HG03097 (cell line): ENCODE measurements around the gene OR7G2.

Experiments used
- ATAC-seq: cut with Tn5 transposase; IDR thresholded peaks from one replicate; pipeline ENCODE4 v1.9.1; 2021; ENCODE audit not compliant: unreplicated experiment, low FRiP score

Gene OR7G2

DNA sequence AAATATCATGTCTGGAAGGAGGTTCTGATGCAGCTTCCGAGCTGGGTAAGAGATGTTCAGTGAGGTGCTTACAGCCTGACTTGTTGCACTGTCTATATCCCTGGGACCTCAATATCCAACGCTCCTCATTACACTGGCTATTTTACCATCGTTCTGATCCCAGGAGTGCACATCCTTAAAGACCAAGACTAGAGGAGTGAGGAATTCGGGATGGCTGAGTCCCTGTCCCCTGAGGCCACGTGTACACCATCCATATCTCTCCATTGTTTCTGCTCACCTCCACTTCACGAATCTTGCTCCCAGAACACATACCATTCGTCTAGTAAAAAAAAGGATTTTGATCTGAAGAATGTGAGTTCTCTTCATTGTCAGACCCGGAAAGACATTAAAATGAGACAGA lies at the start of gene OR7G2:
TSS of gene OR7G2 (minus strand) at position 101 of the 400 bp plus-strand sequence. CDS start 4,232 bp downstream, outside the sequence.
- ATAC-seq: no peak

DNA sequence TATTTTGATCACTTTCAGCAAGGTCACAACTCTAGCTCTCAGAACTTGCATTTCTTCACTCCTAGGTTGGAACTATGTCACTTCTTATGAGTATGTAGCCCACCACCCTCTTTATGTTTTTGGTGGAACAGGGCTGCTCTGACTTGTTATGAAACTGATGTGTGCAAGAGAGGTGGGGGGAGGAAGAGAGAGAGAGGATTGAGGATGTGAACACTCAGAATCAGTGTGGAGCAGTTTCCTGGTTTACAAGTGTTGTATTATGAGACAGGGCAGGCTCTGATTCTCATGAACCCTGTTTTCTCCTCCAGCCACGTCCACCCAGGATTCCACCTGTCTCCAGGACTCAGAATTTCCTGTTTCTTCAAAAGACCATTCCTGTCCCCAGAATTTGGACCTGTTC lies 49.0 kb upstream of the OR7G2 start:
- no peak for ATAC-seq

DNA sequence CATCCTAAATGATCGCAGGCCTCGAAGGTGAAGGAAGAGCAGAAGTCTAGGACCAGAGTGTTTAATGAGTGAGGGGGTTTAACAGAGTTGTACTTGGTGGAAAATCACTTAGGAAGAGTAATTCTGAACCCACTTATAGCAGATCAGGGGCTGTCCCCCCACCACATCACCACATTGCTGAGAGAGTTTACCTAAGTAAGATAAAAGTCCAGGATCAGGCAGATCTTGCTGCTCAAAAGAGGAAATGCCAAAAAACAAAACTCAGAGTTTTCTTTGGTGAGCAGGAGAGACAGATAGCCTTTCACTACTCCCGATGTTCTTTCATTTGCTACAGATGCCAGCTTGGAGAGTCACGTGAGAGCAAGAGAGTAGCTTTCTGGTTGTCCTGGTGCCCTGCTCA lies 48.3 kb upstream of the OR7G2 start:
- ATAC-seq: no peak

DNA sequence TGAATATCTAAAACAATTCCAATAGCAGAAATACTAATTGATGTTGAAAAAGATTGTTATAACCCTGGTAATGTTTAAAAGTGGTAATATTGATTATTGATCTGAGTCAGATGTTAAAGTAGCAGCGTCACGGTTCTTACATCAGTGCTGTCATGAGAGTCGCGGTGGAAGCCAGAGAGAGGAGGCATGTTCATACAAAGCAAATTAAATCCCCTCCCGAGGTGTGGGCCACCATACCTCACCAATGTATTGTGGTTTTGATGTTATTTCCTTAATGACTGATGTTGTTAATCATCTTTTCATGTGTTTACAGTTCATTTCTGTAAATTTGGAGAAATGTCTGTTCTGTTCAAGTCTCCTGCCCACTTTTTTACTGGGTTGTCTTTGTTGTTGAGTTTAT lies 44.1 kb upstream of the OR7G2 start:
- no peak for ATAC-seq

DNA sequence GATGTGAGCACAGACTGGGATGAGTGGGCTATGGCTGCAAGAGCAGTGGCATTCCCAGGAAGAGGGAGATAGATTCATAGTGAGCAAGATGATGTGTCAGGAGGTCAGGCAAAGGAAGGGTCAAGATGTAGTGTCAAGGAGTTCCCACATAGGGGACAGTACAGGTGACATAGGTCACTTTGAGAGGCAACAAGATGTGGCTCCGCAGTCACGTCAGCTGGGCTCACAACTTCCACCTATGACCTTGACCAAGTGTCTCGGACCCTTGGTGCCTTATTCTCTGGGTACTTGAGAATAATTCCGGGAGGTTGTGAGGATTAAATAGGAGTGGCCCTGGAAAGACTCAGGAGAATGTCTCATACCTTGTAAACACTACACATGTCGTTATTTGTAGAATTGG lies 43.4 kb upstream of the OR7G2 start:
- no peak for ATAC-seq

DNA sequence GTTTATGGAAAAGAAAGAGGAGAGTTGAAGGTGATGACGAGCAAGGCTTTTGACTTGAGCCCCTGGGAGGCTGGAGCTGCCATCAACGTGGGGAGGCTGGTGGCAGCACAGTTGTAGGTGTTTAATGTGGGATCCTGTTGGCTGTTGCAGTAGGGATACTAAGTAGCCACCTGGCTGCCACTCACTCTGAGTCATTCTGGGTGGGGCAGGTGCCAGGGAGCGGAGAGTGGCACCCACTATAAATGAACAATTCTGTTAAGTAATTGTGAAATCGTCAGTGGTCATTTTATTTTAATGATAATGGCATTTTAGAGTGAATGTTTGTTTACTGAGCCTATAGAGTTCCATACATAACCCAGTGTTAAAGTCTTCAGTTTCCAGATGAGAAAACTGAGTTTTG lies 42.7 kb upstream of the OR7G2 start:
- ATAC-seq: no peak

DNA sequence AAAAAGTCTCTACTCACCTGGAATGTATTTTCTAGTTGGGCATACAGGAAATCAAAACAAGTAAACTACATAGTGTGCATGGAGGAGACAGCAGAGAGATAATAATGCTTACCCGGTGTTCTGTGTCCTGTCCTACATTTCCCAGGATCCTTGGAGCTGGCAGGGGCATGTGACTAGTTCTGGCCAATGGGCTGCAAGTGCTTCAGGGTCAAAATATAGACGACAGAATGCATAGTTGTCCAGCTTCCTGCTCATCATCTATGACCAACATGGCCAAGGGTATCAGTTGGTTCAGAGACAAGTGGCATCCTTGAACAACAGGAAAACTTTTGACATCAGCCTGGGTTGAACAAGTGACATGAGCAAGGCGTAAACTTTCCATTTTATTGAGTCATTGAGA lies 41.4 kb upstream of the OR7G2 start:
- no peak for ATAC-seq

DNA sequence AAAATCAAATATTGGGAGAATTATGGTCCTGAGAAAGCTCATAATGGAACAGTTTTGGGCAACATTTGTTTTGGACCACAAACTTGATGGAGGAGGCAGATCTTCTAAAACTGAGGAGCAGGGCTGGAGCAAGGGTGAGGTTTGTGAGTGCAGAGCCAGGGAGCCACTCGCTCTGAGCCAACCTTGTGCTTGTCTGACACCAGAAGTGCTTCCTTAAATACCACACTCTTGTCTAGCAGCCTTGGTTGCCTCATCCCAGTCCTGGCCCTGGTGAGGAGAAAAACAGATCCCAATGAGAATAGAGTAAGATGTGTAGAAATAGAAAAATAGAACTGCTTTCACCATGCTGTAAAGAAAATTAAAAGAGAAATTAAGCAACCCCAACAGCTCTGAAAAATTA lies 39.6 kb upstream of the OR7G2 start:
- no peak for ATAC-seq

DNA sequence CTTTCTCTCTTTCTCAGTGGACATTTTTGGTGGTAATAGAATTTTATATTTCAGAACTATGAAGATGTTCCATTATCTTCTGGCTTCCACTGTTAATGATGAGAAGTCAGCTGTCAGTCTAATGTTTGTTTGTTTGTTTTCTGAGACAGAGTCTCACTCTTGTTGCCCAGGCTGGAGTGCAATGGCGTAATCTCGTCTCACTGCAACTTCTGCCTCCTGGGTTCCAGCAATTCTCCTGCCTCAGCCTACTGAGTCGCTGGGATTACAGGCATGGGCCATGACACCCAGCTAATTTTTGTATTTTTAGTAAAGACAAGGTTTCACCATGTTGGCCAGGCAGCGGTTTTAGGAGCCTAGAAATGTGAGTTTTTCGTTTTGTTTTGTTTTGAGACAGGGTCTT lies 37.6 kb upstream of the OR7G2 start:
- ATAC-seq: no peak

DNA sequence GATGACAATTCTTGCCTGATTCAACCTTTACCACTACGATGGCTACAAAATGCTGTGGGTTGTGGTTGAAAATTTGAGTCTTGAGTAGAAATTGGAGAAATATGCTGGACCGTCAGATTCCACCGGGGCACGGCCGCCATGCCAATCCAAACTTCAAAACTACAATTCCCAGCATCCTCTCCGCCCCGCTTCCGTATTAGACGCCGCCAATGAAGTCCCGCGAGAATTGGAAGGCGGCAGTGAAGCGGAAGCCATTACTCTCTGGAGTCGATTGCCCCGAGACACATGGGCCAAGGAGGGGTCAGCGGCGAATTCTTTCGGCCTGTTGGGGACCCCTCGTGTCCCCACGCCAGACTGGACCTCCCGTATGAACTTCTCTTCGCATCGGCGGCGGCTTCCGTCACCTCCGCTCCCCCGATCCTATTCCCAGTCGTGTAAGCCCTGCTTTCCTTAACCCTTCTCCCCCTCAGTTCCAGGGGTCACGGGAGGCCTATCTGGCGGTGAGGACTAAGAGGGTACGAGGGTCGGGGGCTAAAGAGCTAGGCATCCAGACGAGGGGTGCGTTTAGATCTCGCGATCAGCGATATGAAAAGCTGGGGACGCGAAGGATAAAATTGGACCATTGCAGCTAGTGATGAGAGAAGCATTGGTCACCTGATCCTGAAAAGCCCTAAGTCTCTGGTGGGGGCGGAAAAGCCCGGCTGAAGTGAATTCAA lies 33.0 kb upstream of the OR7G2 start, which contains the start of gene ZNF317:
TSS of gene ZNF317 (plus strand) at position 239 of the 716 bp plus-strand sequence. CDS start 15,620 bp downstream, outside the sequence.
- ATAC-seq: peak; percentile 92

DNA sequence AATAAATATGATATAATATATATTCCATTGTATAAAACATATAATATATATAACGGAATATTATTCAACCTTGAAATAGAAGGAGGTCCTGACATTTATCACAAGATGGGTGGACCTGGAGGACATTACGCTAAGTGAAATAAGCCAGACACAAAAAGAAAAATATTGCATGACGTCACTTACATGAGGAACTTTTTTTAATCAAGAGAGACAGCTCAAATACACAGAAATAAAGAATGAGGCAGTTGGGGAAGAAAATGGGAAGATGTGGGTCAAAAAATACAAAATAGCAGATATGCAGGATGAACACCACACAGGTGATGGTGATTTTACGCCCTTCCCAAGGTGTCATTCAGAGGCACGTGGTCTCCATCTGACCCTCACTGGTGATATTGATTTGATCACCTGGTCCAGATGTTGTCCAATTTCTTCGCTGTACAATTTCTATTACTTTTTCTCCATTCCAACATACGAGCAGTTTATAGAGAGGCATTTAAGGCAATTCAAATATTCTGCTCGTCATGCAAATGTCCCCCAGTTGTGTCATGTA lies 32.4 kb upstream of the OR7G2 start:
- peak; percentile 8 for ATAC-seq

DNA sequence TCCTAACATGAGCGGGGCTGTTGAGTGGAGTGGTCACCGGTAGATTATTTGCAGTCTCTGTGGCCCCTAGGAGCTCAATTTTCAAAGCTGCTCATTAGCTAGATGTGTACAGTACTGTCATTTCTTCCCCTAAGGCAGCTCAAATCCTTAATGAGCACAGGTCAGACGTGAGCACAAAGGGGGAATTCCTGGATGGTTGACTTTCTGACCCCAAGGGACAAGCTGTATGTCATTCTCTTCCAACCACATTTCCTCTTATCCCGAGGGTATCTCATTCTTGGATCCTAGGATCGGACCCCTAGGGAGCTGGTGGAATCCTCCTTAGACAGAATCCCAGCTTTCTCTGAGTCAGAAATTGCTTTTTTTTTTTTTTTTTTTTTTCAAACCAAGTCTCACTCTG lies 25.1 kb upstream of the OR7G2 start:
- no peak for ATAC-seq

DNA sequence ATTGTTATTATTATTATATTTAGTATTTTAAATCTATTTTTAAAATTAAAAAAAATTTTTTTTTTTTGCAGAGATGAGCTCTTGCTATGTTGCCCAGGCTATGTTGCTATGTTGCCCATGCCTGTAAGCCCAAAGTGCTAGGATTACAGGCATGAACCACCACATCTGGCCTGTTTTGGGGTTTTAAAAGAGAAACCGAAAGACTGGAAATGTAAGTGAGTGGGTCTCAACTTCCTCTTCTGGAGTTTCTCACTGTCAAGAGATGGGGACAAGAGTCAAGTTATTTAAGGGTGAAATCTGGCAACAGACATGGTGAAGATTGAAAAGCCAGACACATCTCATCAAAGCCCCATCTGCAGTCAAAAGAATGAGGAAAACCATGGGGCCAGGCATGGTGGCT lies 23.7 kb upstream of the OR7G2 start:
- ATAC-seq: no peak

DNA sequence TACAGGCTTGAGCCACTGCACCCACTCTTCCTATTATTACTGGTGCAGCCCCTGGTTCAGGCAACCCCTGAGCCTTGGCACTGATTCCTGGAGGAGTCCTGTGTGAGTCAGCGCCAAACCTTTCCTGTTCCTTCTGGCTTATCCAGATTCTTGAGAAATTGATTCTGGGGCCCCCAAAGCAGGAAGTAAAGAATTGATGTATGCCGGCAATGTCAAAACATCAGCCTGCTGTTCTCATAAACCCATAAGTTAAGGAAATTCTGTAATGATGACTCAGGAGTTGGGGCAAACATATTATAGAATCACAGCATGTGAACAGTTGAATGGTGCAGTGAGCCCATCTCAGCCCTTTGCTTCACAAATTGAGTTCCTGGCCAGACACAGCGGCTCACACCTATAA lies 20.9 kb upstream of the OR7G2 start:
- no peak for ATAC-seq

DNA sequence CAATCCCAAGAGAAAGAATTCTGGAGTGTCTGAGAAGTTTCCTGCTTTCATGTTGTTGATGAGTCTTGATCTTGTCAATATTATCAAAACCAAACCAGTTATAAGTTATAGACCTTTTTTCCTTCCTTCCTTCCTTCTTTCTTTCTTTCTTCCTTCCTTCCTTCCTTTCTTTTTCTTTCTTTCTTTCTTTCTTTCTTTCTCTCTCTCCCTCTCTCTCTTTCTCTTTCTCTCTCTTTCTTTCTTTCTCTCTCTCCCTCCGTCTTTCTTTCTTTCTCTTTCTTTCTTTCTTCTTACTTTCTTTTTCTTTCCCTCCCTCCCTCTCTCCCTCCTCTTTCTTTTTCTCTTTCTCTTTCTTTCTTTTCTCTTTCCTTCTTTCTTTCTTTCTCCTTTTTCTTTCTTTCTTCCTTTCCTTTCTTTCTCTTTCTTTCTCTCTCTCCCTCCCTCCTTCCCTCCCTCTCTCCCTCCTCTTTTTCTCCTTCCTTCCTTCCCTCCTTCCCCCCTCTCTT lies 19.7 kb upstream of the OR7G2 start, which contains the start of gene OR7G3:
TSS of gene OR7G3 (minus strand) at position 51 of the 506 bp plus-strand sequence. CDS start at position 51, 0 bp downstream.
- ATAC-seq: no peak

DNA sequence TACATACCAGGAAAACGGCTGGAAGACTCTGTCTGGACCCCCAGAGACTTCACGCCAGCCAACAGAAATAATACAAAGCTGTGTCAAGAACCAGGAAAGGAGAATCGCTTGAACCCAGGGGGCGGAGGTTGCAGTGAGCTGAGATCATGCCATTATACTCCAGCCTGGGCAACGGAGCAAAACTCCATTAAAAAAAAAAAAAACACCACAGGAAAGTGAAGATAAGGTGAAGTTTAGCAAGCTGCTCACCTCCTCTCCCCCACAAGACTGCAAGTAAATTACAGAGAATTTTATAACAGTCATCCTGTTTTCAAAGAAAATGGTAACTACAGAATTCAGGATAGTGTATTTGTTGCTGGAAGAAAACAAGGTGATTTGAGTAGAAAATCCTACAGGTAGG lies 9.3 kb upstream of the OR7G2 start:
- ATAC-seq: no peak

DNA sequence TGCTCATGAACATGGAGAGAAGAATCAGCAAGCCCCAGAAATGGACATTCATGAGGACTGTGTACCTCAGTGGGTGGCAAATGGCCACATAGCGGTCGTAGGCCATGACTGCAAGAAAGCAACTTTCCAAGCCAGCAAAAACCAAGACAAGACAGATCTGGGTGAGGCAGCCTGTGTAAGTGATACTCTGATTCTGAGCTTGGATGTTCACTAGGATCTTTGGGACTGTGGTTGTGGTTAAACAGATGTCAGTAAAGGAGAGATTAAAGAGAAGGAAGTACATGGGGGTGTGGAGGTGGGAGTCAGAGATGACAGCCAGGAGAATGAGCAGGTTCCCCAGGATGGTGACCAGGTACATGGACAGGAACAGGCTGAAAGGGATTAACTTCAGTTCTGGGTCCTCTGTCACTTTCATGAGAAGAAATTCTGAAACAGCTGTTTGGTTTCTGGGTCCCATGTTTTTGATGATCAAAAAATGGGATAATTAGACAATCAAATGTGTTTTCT lies 8.1 kb upstream of the OR7G2 start, which contains the start of gene OR7G1:
TSS of gene OR7G1 (minus strand) at position 457 of the 507 bp plus-strand sequence. CDS start at position 457, 0 bp downstream.
- ATAC-seq: no peak

DNA sequence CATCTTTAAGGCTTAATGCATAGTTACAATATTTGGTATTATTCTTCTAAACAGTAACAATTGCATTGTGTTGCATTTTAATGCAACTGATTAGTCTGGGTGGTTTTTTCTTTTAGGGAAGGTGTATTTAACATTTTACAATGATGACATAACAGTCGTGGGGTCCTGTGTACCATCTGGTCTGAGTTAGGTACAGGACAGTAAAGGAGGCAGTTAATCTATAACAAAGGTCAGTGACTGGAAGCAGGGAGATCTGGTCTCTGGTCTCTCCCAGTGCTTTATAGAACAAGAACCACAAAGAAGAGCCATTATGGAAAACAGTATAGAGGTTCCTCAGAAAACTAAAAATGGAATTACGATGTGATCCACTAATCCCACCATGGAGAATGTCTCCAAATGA lies 2.7 kb upstream of the OR7G2 start:
- no peak for ATAC-seq

DNA sequence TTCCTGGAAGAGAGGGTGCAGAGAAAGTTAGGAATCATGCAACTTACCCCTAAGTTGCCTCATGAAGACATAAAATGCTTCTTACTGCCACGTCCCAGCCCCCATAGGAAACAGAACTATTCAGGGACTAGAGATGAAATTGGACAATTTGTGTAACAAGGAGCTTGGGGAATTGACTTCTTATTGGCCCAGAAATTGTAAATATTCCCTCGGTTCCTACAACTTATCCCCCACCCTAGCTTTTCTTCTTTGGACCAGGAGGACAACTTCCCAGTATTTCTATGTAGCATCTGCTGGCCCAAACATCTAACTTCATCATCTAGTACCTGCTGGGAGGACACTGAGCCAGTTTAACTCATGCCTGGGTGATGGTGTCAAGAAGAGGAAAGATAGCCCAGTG lies 20.5 kb downstream of the OR7G2 start, which contains the start of gene OR1M1:
TSS of gene OR1M1 (plus strand) at position 301 of the 400 bp plus-strand sequence. CDS start 6,184 bp downstream, outside the sequence.
- no peak for ATAC-seq

DNA sequence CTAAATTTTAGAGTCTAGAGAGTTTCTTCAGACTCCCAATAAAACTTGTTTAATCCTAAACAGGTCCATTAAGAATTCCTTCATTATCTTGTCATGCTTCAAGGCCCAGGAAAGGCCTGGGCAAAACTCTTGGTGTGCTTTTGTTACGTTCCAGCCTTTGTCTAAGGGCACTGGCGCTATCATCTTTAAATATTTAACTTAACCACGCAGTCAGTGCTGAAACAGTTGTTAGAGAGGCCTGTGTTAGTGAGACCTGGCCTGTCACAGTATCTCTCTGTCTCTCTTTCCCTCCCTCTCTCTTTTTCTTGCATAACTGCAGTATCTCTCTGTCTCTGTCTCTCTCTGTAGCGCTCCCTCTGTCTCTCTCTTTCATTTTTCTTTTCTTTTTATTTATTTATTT lies 28.6 kb downstream of the OR7G2 start:
- no peak for ATAC-seq

DNA sequence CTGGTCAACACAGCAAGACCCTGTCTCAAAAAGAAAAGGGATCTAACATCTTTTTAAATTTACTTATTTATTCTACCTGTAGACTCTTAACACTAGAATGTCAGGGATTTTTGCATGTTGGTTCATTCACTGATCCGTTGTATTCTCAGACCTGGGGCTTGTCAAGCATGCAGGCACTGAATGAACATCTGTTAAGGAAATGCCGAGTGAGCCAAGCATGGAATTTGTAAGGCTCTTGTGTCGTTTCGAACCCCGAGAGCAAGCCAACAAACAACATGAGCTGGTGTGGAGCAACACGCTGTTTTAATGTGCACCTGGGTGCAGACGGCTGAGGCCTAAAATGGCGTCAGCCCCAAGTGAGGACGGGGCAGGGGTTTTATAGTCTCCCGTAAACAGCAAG lies 30.4 kb downstream of the OR7G2 start:
- no peak for ATAC-seq
